ENCODE results near the gene MUC4.

Gene MUC4

DNA sequence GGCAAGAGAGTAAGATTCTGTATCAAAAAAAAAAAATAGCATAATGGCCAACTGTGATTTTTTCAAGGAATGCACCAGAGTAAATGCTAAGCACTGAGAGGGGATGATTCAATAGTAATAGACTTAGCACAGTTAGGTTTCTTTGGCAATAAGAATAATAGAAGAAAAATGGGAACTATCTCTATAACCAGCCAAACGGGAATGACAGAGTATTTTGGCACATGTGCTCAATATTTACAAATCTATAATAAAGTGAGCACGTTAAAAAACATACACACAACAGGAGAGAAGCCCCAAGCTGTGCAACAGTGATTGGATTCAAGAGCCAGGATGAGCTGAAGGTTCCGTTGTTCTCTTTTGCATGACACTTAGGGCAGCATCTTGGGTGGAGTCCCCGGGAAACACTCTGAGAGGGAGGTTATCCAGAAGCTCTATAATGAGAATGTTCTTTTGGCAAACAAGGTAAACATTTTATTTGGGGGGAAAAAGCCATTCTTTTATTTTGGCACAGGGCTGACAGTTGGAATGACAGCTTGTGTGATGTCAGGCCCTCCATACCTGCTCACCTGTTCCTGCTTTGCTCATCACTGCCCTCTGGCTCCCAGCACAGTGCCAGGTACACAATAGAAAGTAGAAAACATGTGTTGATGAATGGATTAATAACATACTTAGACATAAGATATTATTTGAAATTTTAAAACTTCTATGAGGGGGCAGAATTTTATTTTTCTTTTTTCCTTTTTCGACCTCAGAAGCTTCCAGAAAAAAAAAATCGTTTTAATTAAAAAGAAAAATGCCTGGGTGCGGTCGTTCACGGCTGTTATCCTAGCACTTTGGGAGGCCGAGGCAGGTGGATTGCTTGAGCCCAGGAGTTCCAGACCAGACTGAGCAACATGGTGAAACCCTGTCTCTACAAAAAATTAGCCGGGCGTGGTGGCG is 44.0 kb upstream of the MUC4 start:
- TF ChIP-seq CTCF (IDR thresholded peaks at IDR 0.05; ENCODE audit: insufficient read depth, low read length, missing control alignments) = no peak
- no peak overlapping the region for H3K4me3 ChIP-seq (ENCODE audit: low read depth, low read length)
- DNase-seq (ENCODE audit: low read depth, low spot score) = no peak
- POLR2A ChIA-PET = interaction anchor here (0.6 kb wide), 1 partner anchor 554 kb away, joined by 3 read pairs; no protein-coding TSS in a partner anchor
- CTCF ChIA-PET = interaction anchor here (0.6 to 17.3 kb wide), 7 partner anchors 6 to 60 kb away, joined by 3 to 571 read pairs (median 4); no protein-coding TSS in a partner anchor

GRCh38 chr3:195854628-195855294 is 43.0 kb upstream of the MUC4 start:
- TF ChIP-seq CTCF (IDR thresholded peaks at IDR 0.05; ENCODE audit: insufficient read depth, low read length, missing control alignments) = no peak
- no peak for DNase-seq (ENCODE audit: low read depth, low spot score)
- no peak overlapping the region for H3K4me3 ChIP-seq (ENCODE audit: low read depth, low read length)
- ChIA-PET CTCF (interaction anchor here (1.3 to 17.3 kb wide), 4 partner anchors 8 to 61 kb away, joined by 4 to 571 read pairs (median 16); no protein-coding TSS in a partner anchor), POLR2A (no interaction called here)

- no peak for TF ChIP-seq CTCF (IDR thresholded peaks at IDR 0.05; ENCODE audit: insufficient read depth, low read length, missing control alignments)
- ChIA-PET CTCF (interaction anchor here (1.3 to 17.3 kb wide), 5 partner anchors 7 to 61 kb away, joined by 4 to 571 read pairs (median 27); no protein-coding TSS in a partner anchor), POLR2A (no interaction called here)
- no peak for DNase-seq (ENCODE audit: low read depth, low spot score)
- no peak overlapping the region for H3K4me3 ChIP-seq (ENCODE audit: low read depth, low read length)
Observed at GRCh38 chr3:195853996-195854395, 42.3 kb upstream of the MUC4 start.

DNA sequence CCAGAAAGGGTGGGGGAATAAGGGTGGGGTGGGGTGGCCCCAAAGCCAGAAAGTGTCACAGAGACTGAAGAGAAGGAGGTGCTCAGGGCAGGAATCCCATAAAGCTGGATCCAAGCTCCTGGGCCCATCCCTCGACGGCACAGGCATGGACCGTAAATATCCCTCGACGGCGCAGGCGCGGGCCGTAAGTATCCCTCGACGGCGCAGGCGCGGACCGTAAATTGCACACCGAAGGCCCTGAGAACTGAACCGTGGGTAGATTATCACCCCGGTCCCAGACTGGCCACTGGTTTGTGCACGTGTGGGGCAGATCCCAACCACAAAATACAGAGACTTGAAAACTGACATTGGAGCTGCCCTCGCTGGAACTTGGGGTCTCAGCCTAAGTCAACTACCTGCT is 41.3 kb upstream of the MUC4 start:
- TF ChIP-seq CTCF (IDR thresholded peaks at IDR 0.05; ENCODE audit: insufficient read depth, low read length, missing control alignments) = no peak
- POLR2A ChIA-PET = interaction anchor here (0.5 kb wide), 1 partner anchor 9 kb away, joined by 3 read pairs; no protein-coding TSS in a partner anchor
- CTCF ChIA-PET = interaction anchor here (0.7 to 17.3 kb wide), 10 partner anchors 8 to 147 kb away, joined by 3 to 571 read pairs (median 4); no protein-coding TSS in a partner anchor
- H3K4me3 ChIP-seq (ENCODE audit: low read depth, low read length) = no peak overlapping the region
- no peak for DNase-seq (ENCODE audit: low read depth, low spot score)

GRCh38 chr3:195850857-195851543 is 39.3 kb upstream of the MUC4 start:
- DNase-seq (ENCODE audit: low read depth, low spot score) = peak; percentile 46
- ChIA-PET POLR2A (interaction anchor here (0.6 kb wide), 1 partner anchor 90 kb away, joined by 3 read pairs; no protein-coding TSS in a partner anchor), CTCF (interaction anchor here (0.6 to 17.3 kb wide), 42 partner anchors 7 to 671 kb away, joined by 3 to 571 read pairs (median 4); partner anchors contain the start of genes TNK2 and XXYLT1)
- peak; percentile 100 for TF ChIP-seq CTCF (IDR thresholded peaks at IDR 0.05; ENCODE audit: insufficient read depth, low read length, missing control alignments)
- no peak overlapping the region for H3K4me3 ChIP-seq (ENCODE audit: low read depth, low read length)
